Stomach (tissue), 9 donors: Measurements from ENCODE around the gene OBSCN. TPM values are rescaled to one million over a fixed set of nuclear protein-coding genes. Genes with fewer than 3 reads are reported as not detected.

Experiments used
- DNase-seq, 2 donors: peaks; one replicate each; pipeline versions ENCODE4 v3.0.0 to v3.0.0-alpha.2; 2013 to 2019
- H3K27ac ChIP-seq, 5 donors: fragments of 200-600 bp in 4 of 5; sonication (generic) in 4 of 5; one replicate each; pipeline ENCODE4 v1.5.1; 2013 to 2019; ENCODE audit warnings: mild to moderate bottlenecking in 1 of 5, moderate library complexity in 1 of 5
- H3K27me3 ChIP-seq, 3 donors: fragments of 200-600 bp; sonication (generic); one replicate each; pipeline ENCODE4 v1.5.1; 2017 to 2019; ENCODE audit warnings: mixed run types in 1 of 3
- H3K36me3 ChIP-seq, 4 donors: fragments of 200-600 bp; sonication (generic); 1 replicate in 3 of 4; 2 replicates in 1 of 4; pipeline ENCODE4 v1.5.1; 2016 to 2019
- H3K4me1 ChIP-seq, 4 donors: fragments of 200-600 bp; sonication (generic); one replicate each; pipeline ENCODE4 v1.5.1; 2016 to 2019
- H3K4me3 ChIP-seq, 4 donors: fragments of 200-600 bp; sonication (generic) in 3 of 4; one replicate each; pipeline ENCODE4 v1.5.1; 2016 to 2019; ENCODE audit warnings: mild to moderate bottlenecking in 1 of 4
- H3K9me3 ChIP-seq, 4 donors: fragments of 200-600 bp; sonication (generic); one replicate each; pipeline ENCODE4 v1.5.1; 2016 to 2019
- CTCF ChIP-seq, 7 experiments: fragments of 450-650 bp in 4 of 7; fragments of 200-600 bp in 3 of 7; sonication (generic) in 3 of 7; IDR thresholded peaks; one replicate each; pipeline ENCODE4 v1.5.1; 2016 to 2019; ENCODE audit warnings: antibody characterized with exemption in 7 of 7, control low read depth in 2 of 7, mild to moderate bottlenecking in 1 of 7
- EP300 ChIP-seq: sonication (generic); formaldehyde crosslinking; IDR thresholded peaks from one replicate; pipeline ENCODE4 v1.6.1; 2017; ENCODE audit warnings: antibody characterized with exemption
- POLR2A ChIP-seq, 4 donors: fragments of 450-650 bp; IDR thresholded peaks; one replicate each; pipeline ENCODE4 v1.6.1; 2016; ENCODE audit warnings: antibody characterized with exemption in 4 of 4, control low read depth in 2 of 4, mild to moderate bottlenecking in 1 of 4, moderate library complexity in 1 of 4
- POLR2AphosphoS5 ChIP-seq, 3 donors: sonication (generic); formaldehyde crosslinking; IDR thresholded peaks; one replicate each; pipeline ENCODE4 v1.6.1; 2016; ENCODE audit warnings: antibody characterized with exemption in 3 of 3
- WGBS, 5 donors: extraction: QIAGEN DNeasy Blood & Tissue Kit in 3 of 5; methylation state at CpG; one replicate each; pipeline versions ENCODE4 v1.1.5 to v1.1.7; 2013 to 2018; 5-methylcytosine and 5-hydroxymethylcytosine counted together
- intact Hi-C: fragments of 100-400 bp; cut with DNase I; formaldehyde crosslinking; loops from one replicate; pipeline ENCODE4 v1.15.1; 2023; ENCODE audit warnings: low total_unique reads
- polyA plus RNA-seq, 3 donors: library from polyadenylated mRNA; stranded (reverse); fragments of 200-250 nt; gene quantifications; one replicate each; pipeline ENCODE4 v1.2.3, GENCODE V29; 2013
- total RNA-seq, 5 donors: library from RNA; depleted of rRNA; stranded (reverse); fragments of >200 nt; gene quantifications; one replicate each; pipeline versions ENCODE4 v1.1.0 to v1.2.3, GENCODE V29; 2014 to 2016
- donor health status: healthy with polysubstance abuse.
- donor health status: Bipolar disorder and iron deficiency.
- donor health status: healthy.

The OBSCN gene
- total and polyA plus RNA-seq, 8 donors = 7.2 to 111 (median 24.7) TPM

DNA sequence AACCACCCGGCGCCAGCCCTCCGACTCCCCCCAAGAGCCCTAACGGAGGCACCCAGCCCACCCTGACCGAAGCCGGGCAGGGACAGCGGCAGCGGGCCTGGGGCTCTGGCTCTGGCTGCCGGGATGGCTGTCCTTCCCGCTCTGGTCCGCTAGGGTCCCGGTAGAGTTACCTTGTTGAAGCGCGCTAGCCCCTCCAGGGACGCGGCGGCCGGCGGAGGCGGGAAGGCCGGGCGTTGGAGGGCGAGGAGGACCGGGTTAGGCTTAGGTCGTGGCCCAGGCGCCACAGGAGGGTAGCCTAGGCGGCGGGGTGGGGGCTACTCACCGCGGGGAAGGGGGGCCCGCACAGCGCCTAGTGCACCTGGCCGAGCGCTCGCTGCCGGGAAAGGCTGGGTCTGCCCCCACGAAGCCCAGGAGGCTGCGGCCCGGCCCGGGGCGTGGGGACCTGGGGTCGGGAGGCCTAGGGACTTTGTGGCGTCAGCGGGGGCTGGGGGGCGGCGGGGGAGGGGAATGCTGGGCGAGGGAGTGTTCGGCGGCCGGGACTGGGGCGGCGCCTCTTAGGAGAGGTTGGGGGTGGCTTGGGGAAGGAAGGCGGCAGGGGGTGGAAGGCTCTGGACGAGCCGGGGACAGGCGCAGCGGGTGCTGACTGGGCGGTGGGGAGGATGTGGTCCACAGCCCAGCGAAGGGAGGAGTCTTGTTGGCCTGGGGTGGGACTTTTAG is 208.5 kb downstream of the OBSCN start, which contains the start of gene TRIM17:
TSS of gene TRIM17 (minus strand) at position 645 of the 717 bp plus-strand sequence. CDS start 1,789 bp downstream, outside the sequence.
- WGBS, 5 donors = 1 to 3% (median 2%) methylated on average over 10 to 59 of the region's 59 CpGs
- peak in 1 of 2 donors; percentile 76 for DNase-seq
- intact Hi-C loops = no loop called here
- TF ChIP-seq POLR2A (IDR thresholded peaks at IDR 0.05) (no peak), CTCF (IDR thresholded peaks at IDR 0.05) (peak in 1 of 7 experiments; percentile 35)
- Histone ChIP-seq H3K36me3 (peaks cover 0 to 2% (median 0%) of the 10 kb centered on the region in 4 donors), H3K4me1 (peaks cover 15 to 23% (median 18%) of the 10 kb centered on the region in 4 donors), H3K27ac (peak within 1 kb of the TSS in 1 of 5 donors; percentile 54), H3K9me3 (no peaks in the 10 kb centered on the region), H3K4me3 (peak within 1 kb of the TSS; percentile 36 to 58 (median 42)), H3K27me3 (peaks cover 0 to 65% (median 38%) of the 10 kb centered on the region in 3 donors)

- no peaks in the 10 kb centered on the region for H3K9me3 ChIP-seq
- no peak overlapping the region for H3K27ac ChIP-seq
- H3K36me3 ChIP-seq = no peaks in the 10 kb centered on the region
- intact Hi-C loops = no loop called here
- WGBS, 5 donors = 24 to 49% (median 38%) methylated on average over 10 to 12 of the region's 12 CpGs
- no peak for TF ChIP-seq POLR2A (IDR thresholded peaks at IDR 0.05)
- TF ChIP-seq CTCF (IDR thresholded peaks at IDR 0.05) = no peak
- TF ChIP-seq POLR2AphosphoS5 (IDR thresholded peaks at IDR 0.05) = no peak
- no peak for TF ChIP-seq EP300
- H3K4me3 ChIP-seq = peak overlapping the region in 2 of 4 donors; percentile 44 to 58
- peaks cover 0 to 65% (median 38%) of the 10 kb centered on the region in 3 donors for H3K27me3 ChIP-seq
- H3K4me1 ChIP-seq = peaks cover 15 to 23% (median 18%) of the 10 kb centered on the region in 4 donors
- DNase-seq = no peak
Measured at GRCh38 chr1:228417061-228417460, 209.2 kb downstream of the OBSCN start.

- no peaks in the 10 kb centered on the region for H3K9me3 ChIP-seq
- intact Hi-C loops = no loop called here
- no peak for TF ChIP-seq CTCF (IDR thresholded peaks at IDR 0.05)
- TF ChIP-seq EP300 = no peak
- TF ChIP-seq POLR2AphosphoS5 (IDR thresholded peaks at IDR 0.05) = no peak
- no peak for TF ChIP-seq POLR2A (IDR thresholded peaks at IDR 0.05)
- peaks cover 0 to 65% (median 38%) of the 10 kb centered on the region in 3 donors for H3K27me3 ChIP-seq
- H3K27ac ChIP-seq = no peak overlapping the region
- H3K4me1 ChIP-seq = peaks cover 15 to 23% (median 18%) of the 10 kb centered on the region in 4 donors
- H3K36me3 ChIP-seq = no peaks in the 10 kb centered on the region
- DNase-seq = no peak
- 79 to 89% (median 83%) methylated on average over 7 of the region's 7 CpGs for WGBS, 5 donors
- peak overlapping the region in 1 of 4 donors; percentile 58 for H3K4me3 ChIP-seq
Measured at GRCh38 chr1:228417483-228418203, 209.8 kb downstream of the OBSCN start.

- Histone ChIP-seq H3K4me3 (no peak overlapping the region), H3K4me1 (peaks cover 10 to 16% (median 12%) of the 10 kb centered on the region in 4 donors), H3K27me3 (peaks cover 0 to 52% (median 20%) of the 10 kb centered on the region in 3 donors), H3K9me3 (no peaks in the 10 kb centered on the region), H3K27ac (no peak overlapping the region), H3K36me3 (no peaks in the 10 kb centered on the region)
- no peak for TF ChIP-seq POLR2AphosphoS5 (IDR thresholded peaks at IDR 0.05)
- no peak for TF ChIP-seq EP300
- no peak for TF ChIP-seq CTCF (IDR thresholded peaks at IDR 0.05)
- no peak for TF ChIP-seq POLR2A (IDR thresholded peaks at IDR 0.05)
- no peak for DNase-seq
- intact Hi-C loops = no loop called here
- WGBS, 5 donors = 76 to 92% (median 85%) methylated on average over 7 of the region's 7 CpGs
Measured at GRCh38 chr1:228420968-228421826, 213.4 kb downstream of the OBSCN start.
